Stimulated activated CD4-positive, alpha-beta T cell treated with anti-CD3 and anti-CD28 coated beads, Interleukin-12 subunit alpha, Interleukin-12 subunit beta, amount 100 ng/mL, for 4 hours (primary cell): Measurements from ENCODE around the gene AXDND1.
"Not testable (repeated sequence)": the region's sequence is repeated elsewhere in the genome, so short reads cannot be mapped to it uniquely, and the experiment has no call there.

Experiments
- DNase-seq: peaks from one replicate; pipeline ENCODE4 v3.0.0-alpha.2; 2020

Gene AXDND1

DNA sequence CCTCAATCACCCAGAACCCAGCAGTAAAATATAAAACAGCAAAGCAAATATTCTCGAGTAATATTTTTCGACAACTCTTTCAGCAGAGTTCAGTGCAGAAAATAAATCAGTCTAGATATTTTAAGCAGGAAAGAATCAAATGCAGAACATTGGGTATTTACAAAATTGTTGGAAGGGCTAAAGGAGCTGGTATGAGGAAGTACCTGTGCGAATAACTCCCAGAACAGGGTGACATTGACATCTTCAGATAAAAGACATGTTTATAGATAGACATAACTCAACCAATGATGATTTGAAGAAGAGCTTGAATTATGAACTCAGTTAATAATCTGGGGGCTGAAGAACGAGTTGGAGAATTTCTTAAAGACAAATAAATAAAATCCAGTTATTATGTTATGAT is 6.4 kb downstream of the AXDND1 start:
- DNase-seq = no peak

DNA sequence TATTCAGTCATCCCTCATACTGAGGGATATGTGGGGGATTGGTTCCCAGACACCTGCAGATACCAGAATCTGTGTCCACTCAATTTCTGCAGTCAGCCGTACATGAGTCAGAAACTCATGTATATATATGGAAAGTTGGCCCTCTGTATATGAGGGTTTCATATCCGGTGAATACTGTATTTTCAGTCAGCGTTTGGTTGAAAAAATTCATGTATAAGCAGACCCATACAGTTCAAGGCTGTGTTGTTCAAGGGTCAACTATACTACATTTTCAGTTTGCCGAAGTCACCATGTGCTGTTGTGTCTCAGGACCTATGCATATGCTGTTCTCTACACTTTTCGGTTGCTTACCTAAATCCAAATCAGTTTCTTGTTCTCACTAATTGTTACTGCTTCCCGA is 10.5 kb downstream of the AXDND1 start:
- DNase-seq = no peak

- DNase-seq = no peak
Measured at GRCh38 chr1:179380299-179380698, 14.5 kb downstream of the AXDND1 start.

DNA sequence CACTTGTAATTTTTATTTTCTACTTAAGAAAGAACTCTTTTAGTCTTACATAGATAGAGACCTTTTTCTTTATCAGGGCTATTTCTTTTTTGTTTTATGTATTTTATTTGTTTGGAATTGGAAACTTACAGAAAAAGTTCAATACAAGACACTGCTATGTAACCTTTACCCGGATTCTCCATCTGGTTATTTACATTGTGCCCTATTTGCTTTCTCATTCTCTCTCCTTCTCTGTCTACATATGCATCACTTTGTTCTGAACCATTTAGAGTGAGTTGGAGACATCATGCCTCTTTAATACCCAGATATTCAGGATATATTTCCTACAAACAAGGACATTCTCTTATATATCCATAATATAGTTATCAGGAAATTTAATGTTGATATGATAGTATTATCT is 18.3 kb downstream of the AXDND1 start:
- no peak for DNase-seq

DNA sequence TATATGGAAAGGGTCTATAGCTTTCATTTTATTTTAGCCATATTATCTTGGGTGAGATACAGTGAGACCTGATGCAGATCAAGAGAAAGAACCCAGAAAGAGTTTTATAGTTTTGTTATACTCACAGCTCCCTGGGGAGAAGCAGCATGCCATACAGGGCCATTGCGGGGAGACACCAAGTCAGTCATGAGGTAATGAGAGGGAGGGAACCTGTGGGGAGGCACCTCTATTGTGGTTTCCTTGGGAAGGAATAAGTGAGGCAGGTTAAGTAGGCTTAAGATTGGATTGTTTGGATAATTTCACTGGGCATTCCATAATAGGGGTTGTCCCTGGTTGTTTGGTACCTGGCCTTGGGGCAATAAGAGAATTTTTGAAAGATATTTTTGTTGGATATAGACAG is 19.7 kb downstream of the AXDND1 start:
- no peak for DNase-seq

GRCh38 chr1:179393721-179394120 is 27.9 kb downstream of the AXDND1 start:
- DNase-seq = no peak

DNA sequence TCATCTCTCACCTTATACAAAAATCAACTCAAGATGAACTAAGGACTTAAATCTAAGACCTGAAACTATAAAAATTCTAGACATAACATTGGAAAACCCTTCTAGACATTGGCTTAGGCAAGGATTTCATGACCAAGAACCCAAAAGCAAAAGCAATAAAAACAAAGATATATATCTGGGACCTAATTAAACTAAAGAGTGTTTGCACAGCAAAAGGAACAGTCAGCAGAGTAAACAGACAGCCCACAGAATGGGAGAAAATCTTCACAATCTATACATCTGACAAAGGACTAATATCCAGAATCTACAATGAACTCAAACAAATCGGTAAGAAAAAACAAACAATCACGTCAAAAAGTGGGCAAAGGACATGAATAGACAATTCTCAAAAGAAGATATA is 33.6 kb downstream of the AXDND1 start:
- DNase-seq = not testable (repeated sequence)

DNA sequence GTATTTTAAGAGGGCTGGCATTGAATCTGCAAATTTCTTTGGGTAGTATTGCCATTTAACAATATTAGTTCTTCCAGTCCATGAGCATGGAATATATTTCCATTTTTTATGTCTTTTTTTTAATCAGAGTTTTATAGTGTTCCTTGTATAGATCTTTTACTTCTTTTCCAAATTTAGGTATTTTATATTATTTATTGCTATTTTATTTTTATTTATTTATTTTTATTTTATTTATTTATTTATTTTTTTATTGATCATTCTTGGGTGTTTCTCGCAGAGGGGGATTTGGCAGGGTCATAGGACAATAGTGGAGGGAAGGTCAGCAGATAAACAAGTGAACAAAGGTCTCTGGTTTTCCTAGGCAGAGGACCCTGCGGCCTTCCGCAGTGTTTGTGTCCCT is 52.0 kb downstream of the AXDND1 start:
- not testable (repeated sequence) for DNase-seq

DNA sequence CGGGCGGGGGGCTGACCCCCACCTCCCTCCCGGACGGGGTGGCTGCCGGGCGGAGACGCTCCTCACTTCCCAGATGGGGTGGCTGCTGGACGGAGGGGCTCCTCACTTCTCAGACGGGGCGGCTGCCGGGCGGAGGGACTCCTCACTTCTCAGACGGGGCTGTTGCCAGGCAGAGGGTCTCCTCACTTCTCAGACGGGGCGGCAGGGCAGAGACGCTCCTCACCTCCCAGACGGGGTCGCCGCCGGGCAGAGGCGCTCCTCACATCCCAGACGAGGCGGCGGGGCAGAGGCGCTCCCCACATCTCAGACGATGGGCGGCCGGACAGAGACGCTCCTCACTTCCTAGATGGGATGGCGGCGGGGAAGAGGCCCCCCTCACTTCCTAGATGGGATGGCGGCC is 52.9 kb downstream of the AXDND1 start:
- not testable (repeated sequence) for DNase-seq

DNA sequence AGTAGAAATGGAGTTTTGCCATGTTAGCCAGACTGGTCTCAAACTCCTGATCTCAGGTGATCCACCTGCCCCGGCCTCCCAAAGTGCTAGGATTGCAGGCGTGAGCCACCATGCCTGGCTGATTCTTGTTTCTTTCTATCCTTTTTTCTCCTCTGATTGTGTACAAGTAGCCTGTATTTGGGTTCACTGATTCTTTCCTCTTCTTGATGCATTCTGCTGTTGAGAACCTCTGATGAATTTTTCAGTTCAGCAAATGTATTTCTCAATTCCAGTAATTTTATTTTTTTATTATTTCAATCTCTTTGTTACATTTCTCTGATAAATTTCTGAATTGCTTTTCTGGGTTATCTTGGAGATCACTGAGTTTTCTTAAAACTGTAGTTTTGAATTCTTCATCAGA is 58.8 kb downstream of the AXDND1 start:
- no peak for DNase-seq

- no peak for DNase-seq
Measured at GRCh38 chr1:179425186-179425585, 59.4 kb downstream of the AXDND1 start.

DNA sequence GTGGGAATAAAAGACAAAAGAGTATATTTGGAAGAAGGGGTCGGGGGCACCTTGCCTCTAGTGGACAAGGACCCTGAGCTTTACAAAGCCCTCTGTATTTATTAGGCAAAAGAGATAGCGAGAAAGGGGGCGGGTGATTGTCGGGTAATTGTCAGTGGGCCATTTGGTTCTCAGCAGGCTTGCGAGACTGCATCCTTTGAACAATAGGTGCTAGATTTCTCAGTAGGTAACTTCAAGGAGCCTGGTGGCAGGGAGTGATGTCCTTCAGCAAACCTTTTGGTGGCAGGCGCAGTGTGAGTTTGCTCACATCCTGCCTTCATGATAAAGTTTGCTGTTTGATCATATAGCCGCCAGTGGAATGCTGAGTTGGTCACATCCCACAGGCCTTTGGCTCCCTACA is 71.4 kb downstream of the AXDND1 start:
- no peak for DNase-seq

- DNase-seq = not testable (repeated sequence)
Measured at GRCh38 chr1:179439646-179440045, 73.9 kb downstream of the AXDND1 start.

DNA sequence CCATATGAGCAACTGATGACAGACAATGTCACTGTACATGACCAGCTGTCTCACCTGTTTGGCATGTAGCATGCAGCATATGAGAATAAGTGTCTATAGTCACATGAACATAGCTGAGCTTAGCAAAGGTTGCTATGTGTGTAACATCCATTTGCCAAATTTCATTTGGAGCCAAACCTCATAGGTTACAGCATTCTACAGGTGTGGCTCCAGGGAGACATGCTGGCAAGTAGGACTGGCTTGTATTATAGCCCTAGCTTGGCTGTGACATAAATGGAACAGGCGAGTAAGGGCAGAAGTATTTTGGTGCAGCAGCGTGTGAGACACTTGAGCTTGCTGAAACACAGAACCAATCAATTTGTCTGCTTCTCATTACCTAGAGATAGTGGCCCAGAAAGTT is 74.5 kb downstream of the AXDND1 start:
- not testable (repeated sequence) for DNase-seq

- no peak for DNase-seq
Measured at GRCh38 chr1:179440971-179441370, 75.2 kb downstream of the AXDND1 start.

DNA sequence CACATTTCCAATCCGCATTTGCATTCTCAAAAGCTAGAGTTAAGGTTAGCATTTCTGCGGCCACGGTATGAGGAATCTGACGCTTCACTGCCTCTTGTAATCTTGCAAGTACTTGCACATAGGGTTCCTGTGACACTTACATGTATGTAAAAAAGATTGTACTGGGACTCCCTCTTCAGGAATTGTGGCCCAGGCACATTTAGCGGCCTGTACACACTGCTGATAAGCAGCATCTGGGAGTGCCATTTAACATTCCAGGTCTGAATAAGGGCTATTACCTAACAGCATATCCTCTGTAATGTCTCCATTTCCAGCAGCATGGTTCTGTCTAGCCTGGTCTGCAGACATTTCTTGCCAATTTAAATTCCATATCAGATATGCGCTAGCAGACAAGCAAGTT is 75.7 kb downstream of the AXDND1 start:
- no peak for DNase-seq

DNA sequence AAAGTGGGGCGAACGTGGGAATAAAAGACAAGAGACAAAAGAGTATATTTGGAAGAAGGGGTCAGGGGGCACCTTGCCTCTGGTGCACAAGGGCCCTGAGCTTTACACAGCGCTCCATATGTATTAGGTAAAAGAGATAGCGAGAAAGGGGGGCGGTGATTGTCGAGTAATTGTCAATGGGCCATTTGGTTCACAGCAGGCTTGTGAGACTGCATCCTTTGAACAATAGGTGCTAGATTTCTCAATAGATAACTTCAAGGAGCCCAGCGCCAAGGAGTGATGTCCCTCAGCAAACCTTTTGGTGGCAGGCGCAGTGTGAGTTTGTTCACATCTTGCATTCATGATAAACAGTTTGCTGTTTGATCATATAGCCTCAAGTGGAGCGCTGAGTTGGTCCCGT is 77.1 kb downstream of the AXDND1 start:
- DNase-seq = not testable (repeated sequence)

GRCh38 chr1:179445593-179445992 is 79.8 kb downstream of the AXDND1 start:
- no peak for DNase-seq

DNA sequence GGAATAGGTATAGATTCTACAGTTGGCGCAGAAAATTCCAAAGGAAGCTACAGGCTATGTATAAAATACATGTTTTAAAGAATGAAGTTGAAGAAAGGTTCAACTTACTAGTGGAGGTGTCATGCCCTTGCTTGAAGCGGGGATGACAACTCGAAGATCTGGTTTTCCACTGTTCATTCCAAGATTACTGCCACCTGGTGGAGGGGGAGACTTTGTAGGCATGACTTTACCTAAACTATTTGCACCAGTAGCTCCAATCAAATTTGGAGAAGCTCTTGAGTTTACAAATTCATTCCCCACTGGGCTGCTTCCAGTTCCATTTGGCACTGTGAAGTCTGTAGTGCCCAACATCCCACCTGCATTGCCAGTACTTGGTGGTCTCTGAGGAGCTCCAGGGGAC is 81.7 kb downstream of the AXDND1 start:
- DNase-seq = no peak

- DNase-seq = no peak
Measured at GRCh38 chr1:179448437-179449149, 82.8 kb downstream of the AXDND1 start.

DNA sequence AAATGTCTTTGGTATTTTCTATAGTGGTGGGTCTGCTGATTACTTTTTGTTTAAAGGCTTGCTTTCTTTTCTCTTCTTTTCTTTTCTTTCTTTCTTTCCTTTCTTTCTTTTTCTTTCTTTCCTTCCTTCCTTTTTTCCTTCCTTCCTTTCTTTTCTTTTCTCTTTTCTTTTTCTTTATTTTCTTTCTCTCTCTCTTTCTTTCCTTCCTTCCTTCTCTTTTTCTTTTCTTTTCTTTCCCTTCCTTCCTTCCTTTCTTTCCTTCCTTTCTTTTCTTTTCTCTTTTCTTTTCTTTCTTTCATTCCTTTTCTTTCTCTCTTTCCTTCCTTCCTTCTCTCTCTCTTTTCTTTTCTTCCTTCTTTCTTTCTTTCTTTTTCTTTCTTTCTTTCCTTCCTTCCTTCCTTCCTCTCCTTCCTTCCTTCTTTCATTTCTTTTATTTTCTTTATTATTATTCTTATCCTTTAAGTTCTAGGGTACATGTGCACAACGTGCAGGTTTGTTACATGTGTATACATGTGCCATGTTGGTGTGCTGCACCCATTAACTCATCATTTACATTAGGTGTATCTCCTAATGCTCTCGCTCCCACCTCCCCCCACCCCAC is 93.9 kb downstream of the AXDND1 start:
- not testable (repeated sequence) for DNase-seq

DNA sequence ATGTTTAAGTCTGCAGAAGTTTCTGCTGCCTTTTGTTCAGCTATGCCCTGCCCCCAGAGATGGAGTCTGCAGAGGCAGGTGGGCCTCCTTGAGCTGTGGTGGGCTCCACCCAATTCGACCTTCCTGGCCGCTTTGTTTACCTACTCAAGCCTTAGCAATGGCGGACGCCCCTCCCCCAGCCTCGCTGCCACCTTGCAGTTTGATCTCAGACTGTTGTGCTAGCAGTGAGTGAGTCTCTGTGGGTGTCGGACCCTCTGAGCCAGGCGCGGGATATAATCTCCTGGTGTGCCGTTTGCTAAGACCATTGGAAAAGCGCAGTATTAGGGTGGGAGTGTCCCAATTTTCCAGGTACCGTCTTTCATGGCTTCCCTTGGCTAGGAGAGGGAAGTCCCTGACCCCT is 99.9 kb downstream of the AXDND1 start:
- not testable (repeated sequence) for DNase-seq

- no peak for DNase-seq
Measured at GRCh38 chr1:179474713-179475112, 108.9 kb downstream of the AXDND1 start.

DNA sequence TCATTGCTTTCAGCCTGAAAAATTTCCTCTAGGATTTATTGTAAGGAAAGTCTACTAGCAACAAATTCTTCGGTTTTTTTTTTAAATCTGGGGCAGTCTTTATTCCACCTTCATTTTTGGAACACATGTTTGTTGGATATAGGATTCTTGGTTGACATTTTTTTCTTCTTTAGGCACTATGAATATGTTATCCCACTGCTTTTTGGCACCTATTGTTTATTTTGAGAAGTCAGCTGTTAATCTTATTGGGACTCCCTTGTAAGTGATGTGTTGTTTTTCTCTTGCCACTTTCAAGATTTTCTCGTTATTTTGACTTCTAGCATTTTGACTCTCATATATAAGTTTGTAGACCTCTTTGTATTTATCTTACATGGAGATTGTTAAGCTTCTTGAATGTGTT is 110.7 kb downstream of the AXDND1 start:
- no peak for DNase-seq

- DNase-seq = no peak
Measured at GRCh38 chr1:179478370-179478769, 112.6 kb downstream of the AXDND1 start.
